MG63 (cell line): ENCODE measurements around the gene RHOB. TPM values are rescaled to one million over a fixed set of nuclear protein-coding genes. Genes with fewer than 3 reads are reported as not detected.
"Not testable (repeated sequence)": the region's sequence is repeated elsewhere in the genome, so short reads cannot be mapped to it uniquely, and the experiment has no call there.

ENCODE experiments used
- DNase-seq: peaks from one replicate; pipeline ENCODE4 v3.0.0-alpha.2; 2020
- H3K27me3 ChIP-seq: fragments of 250-450 bp; sonication (Bioruptor Pico); 2 replicates; pipeline ENCODE4 v1.5.1; 2020; ENCODE audit warnings: mild to moderate bottlenecking, moderate library complexity
- H3K36me3 ChIP-seq: fragments of 250-450 bp; sonication (Bioruptor Pico); 2 replicates; pipeline ENCODE4 v1.5.1; 2020; ENCODE audit warnings: mild to moderate bottlenecking, moderate library complexity
- H3K4me3 ChIP-seq: fragments of 250-450 bp; sonication (Bioruptor Pico); 2 replicates; pipeline ENCODE4 v1.5.1; 2020; ENCODE audit warnings: mild to moderate bottlenecking, moderate library complexity
- H3K9me3 ChIP-seq: fragments of 250-450 bp; sonication (Bioruptor Pico); 2 replicates; pipeline ENCODE4 v1.5.1; 2020; ENCODE audit warnings: mild to moderate bottlenecking, moderate library complexity
- total RNA-seq: library from RNA; depleted of rRNA; stranded (reverse); fragments of >200 nt; shearing (Covaris generic); gene quantifications from 2 replicates; pipeline ENCODE4 v1.2.3, GENCODE V29; 2014; ENCODE audit warnings: low replicate concordance; rRNA removed

The RHOB gene
- 65.2 and 65.4 TPM in 2 replicates for total RNA-seq

GRCh38 chr2:20446917-20447436 is at the start of gene RHOB:
Gene RHOB (plus strand): TSS chr2:20447074. CDS start chr2:20447466, 392 bp downstream.
- peaks cover 12% of the 10 kb centered on the region for H3K36me3 ChIP-seq
- H3K27me3 ChIP-seq: no peaks in the 10 kb centered on the region
- H3K4me3 ChIP-seq: peak within 1 kb of the TSS; percentile 71
- DNase-seq: peak; percentile 96
- no peaks in the 10 kb centered on the region for H3K9me3 ChIP-seq

- Histone ChIP-seq H3K4me3 (no peak overlapping the region), H3K27me3 (no peaks in the 10 kb centered on the region), H3K36me3 (no peaks in the 10 kb centered on the region), H3K9me3 (no peaks in the 10 kb centered on the region)
- DNase-seq: no peak
Measured at GRCh38 chr2:20397811-20398447, 48.9 kb upstream of the RHOB start.

- Histone ChIP-seq H3K4me3 (no peak overlapping the region), H3K9me3 (no peaks in the 10 kb centered on the region), H3K36me3 (no peaks in the 10 kb centered on the region), H3K27me3 (no peaks in the 10 kb centered on the region)
- no peak for DNase-seq
Measured at GRCh38 chr2:20398956-20399567, 47.8 kb upstream of the RHOB start.

GRCh38 chr2:20400306-20400705 is 46.6 kb upstream of the RHOB start:
- H3K36me3 ChIP-seq: no peaks in the 10 kb centered on the region
- no peaks in the 10 kb centered on the region for H3K27me3 ChIP-seq
- no peaks in the 10 kb centered on the region for H3K9me3 ChIP-seq
- no peak overlapping the region for H3K4me3 ChIP-seq
- DNase-seq: no peak

GRCh38 chr2:20400787-20401488 is 45.9 kb upstream of the RHOB start:
- no peaks in the 10 kb centered on the region for H3K9me3 ChIP-seq
- no peaks in the 10 kb centered on the region for H3K36me3 ChIP-seq
- no peaks in the 10 kb centered on the region for H3K27me3 ChIP-seq
- H3K4me3 ChIP-seq: no peak overlapping the region
- no peak for DNase-seq

- Histone ChIP-seq H3K9me3 (no peaks in the 10 kb centered on the region), H3K36me3 (no peaks in the 10 kb centered on the region), H3K4me3 (no peak overlapping the region), H3K27me3 (no peaks in the 10 kb centered on the region)
- DNase-seq: no peak
Measured at GRCh38 chr2:20401489-20401835, 45.4 kb upstream of the RHOB start.

- DNase-seq: no peak
- no peaks in the 10 kb centered on the region for H3K36me3 ChIP-seq
- peaks cover 4% of the 10 kb centered on the region; the same call in 1 of the 2 replicates for H3K9me3 ChIP-seq
- H3K27me3 ChIP-seq: no peaks in the 10 kb centered on the region
- H3K4me3 ChIP-seq: no peak overlapping the region
Measured at GRCh38 chr2:20403774-20404312, 43.0 kb upstream of the RHOB start.

GRCh38 chr2:20404950-20405349 is 41.9 kb upstream of the RHOB start:
- H3K9me3 ChIP-seq: peaks cover 11% of the 10 kb centered on the region
- no peaks in the 10 kb centered on the region for H3K36me3 ChIP-seq
- no peaks in the 10 kb centered on the region for H3K27me3 ChIP-seq
- DNase-seq: no peak
- H3K4me3 ChIP-seq: no peak overlapping the region

- no peak for DNase-seq
- no peaks in the 10 kb centered on the region for H3K27me3 ChIP-seq
- peaks cover 17% of the 10 kb centered on the region for H3K9me3 ChIP-seq
- H3K4me3 ChIP-seq: no peak overlapping the region
- no peaks in the 10 kb centered on the region for H3K36me3 ChIP-seq
Measured at GRCh38 chr2:20409039-20409438, 37.8 kb upstream of the RHOB start.

GRCh38 chr2:20410556-20411277 is 36.2 kb upstream of the RHOB start:
- Histone ChIP-seq H3K4me3 (no peak overlapping the region), H3K36me3 (no peaks in the 10 kb centered on the region), H3K27me3 (no peaks in the 10 kb centered on the region), H3K9me3 (peaks cover 17% of the 10 kb centered on the region)
- no peak for DNase-seq

GRCh38 chr2:20411361-20411894 is 35.4 kb upstream of the RHOB start:
- H3K36me3 ChIP-seq: no peaks in the 10 kb centered on the region
- no peaks in the 10 kb centered on the region for H3K27me3 ChIP-seq
- DNase-seq: peak; percentile 72

GRCh38 chr2:20414806-20415205 is 32.1 kb upstream of the RHOB start:
- H3K9me3 ChIP-seq: peaks cover 6% of the 10 kb centered on the region; the same call in 1 of the 2 replicates
- H3K36me3 ChIP-seq: no peaks in the 10 kb centered on the region
- H3K27me3 ChIP-seq: no peaks in the 10 kb centered on the region
- DNase-seq: no peak
- H3K4me3 ChIP-seq: no peak overlapping the region

More at GRCh38 chr2:20411361-20411894, 35.4 kb upstream of the RHOB start:
- no peak overlapping the region for H3K4me3 ChIP-seq
- peaks cover 17% of the 10 kb centered on the region for H3K9me3 ChIP-seq

GRCh38 chr2:20415511-20415918 is 31.4 kb upstream of the RHOB start:
- H3K36me3 ChIP-seq: no peaks in the 10 kb centered on the region
- no peaks in the 10 kb centered on the region for H3K27me3 ChIP-seq
- no peak for DNase-seq
- 0 out of 2 replicates have a peak, but pooled peaks cover 2% of the 10 kb centered on the region for H3K9me3 ChIP-seq
- H3K4me3 ChIP-seq: no peak overlapping the region

GRCh38 chr2:20416723-20417122 is 30.2 kb upstream of the RHOB start:
- H3K36me3 ChIP-seq: no peaks in the 10 kb centered on the region
- no peaks in the 10 kb centered on the region for H3K9me3 ChIP-seq
- no peaks in the 10 kb centered on the region for H3K27me3 ChIP-seq
- DNase-seq: no peak
- H3K4me3 ChIP-seq: no peak overlapping the region

GRCh38 chr2:20417230-20417821 is 29.5 kb upstream of the RHOB start:
- not testable (repeated sequence) for H3K9me3 ChIP-seq, H3K4me3 ChIP-seq, H3K36me3 ChIP-seq, H3K27me3 ChIP-seq, DNase-seq

GRCh38 chr2:20418519-20418918 is 28.4 kb upstream of the RHOB start:
- no peak for DNase-seq
- H3K9me3 ChIP-seq: no peaks in the 10 kb centered on the region
- no peaks in the 10 kb centered on the region for H3K27me3 ChIP-seq
- no peaks in the 10 kb centered on the region for H3K36me3 ChIP-seq
- H3K4me3 ChIP-seq: no peak overlapping the region
